BLaER1 treated with 17β-estradiol and CSF1 and Interleukin-3, amounts not matched to agents 10 nM and 100 nM (cell line): ENCODE data around the gene TNNI3K.

Source experiments
- H3K27ac ChIP-seq, 11 experiments: shearing (Covaris generic); formaldehyde crosslinking; 2 replicates each; pipeline ENCODE4 v1.8.1; 2022
- H3K27me3 ChIP-seq, 11 experiments: shearing (Covaris generic); formaldehyde crosslinking; 2 replicates each; pipeline ENCODE4 v1.8.1; 2022
- H3K36me3 ChIP-seq, 11 experiments: shearing (Covaris generic); formaldehyde crosslinking; 2 replicates each; pipeline ENCODE4 v1.8.1; 2022
- H3K4me1 ChIP-seq, 10 experiments: shearing (Covaris generic); formaldehyde crosslinking; 2 replicates each; pipeline ENCODE4 v1.8.1; 2022
- H3K4me2 ChIP-seq, 11 experiments: shearing (Covaris generic); formaldehyde crosslinking; 2 replicates each; pipeline ENCODE4 v1.8.1; 2022
- H3K4me3 ChIP-seq, 10 experiments: shearing (Covaris generic); formaldehyde crosslinking; 2 replicates each; pipeline ENCODE4 v1.8.1; 2022
- H3K9ac ChIP-seq, 11 experiments: shearing (Covaris generic); formaldehyde crosslinking; 2 replicates each; pipeline ENCODE4 v1.8.1; 2022
- H3K9me3 ChIP-seq, 11 experiments: shearing (Covaris generic); formaldehyde crosslinking; replicated peaks in 1 of 11; 2 replicates each; pipeline ENCODE4 v1.8.1; 2022
- H4K20me1 ChIP-seq, 11 experiments: shearing (Covaris generic); formaldehyde crosslinking; 2 replicates each; pipeline ENCODE4 v1.8.1; 2022
- Cebpa-rat ChIP-seq, 11 experiments: shearing (Covaris generic); IDR thresholded peaks; 2 replicates each; pipeline ENCODE4 v1.8.1; 2022

Gene TNNI3K

GRCh38 chr1:74586253-74586897 lies 351.2 kb downstream of the TNNI3K start:
- Histone ChIP-seq H3K4me2 (peak overlapping the region in 2 of 11 experiments; percentile 15 to 31; a peak in 2 of 22 replicates), H3K9ac (no peak overlapping the region), H3K27ac (no peak overlapping the region), H3K4me3 (peak overlapping the region in 2 of 10 experiments; percentile 8 to 28; a peak in 2 of 20 replicates), H4K20me1 (no peaks in the 10 kb centered on the region), H3K4me1 (no peaks in the 10 kb centered on the region), H3K9me3 (no peaks in the 10 kb centered on the region), H3K27me3 (no peaks in the 10 kb centered on the region), H3K36me3 (no peaks in the 10 kb centered on the region)
- no peak for TF ChIP-seq Cebpa-rat (IDR thresholded peaks at IDR 0.05)

- Histone ChIP-seq H3K4me1 (no peaks in the 10 kb centered on the region), H3K27me3 (no peaks in the 10 kb centered on the region), H3K36me3 (no peaks in the 10 kb centered on the region), H3K9me3 (no peaks in the 10 kb centered on the region), H3K9ac (no peak overlapping the region), H3K4me2 (no peak overlapping the region), H4K20me1 (no peaks in the 10 kb centered on the region), H3K27ac (no peak overlapping the region), H3K4me3 (no peak overlapping the region)
- TF ChIP-seq Cebpa-rat (IDR thresholded peaks at IDR 0.05): no peak
Measured at GRCh38 chr1:74587888-74588287, 352.7 kb downstream of the TNNI3K start.

GRCh38 chr1:74590288-74590687 lies 355.1 kb downstream of the TNNI3K start:
- Histone ChIP-seq H3K36me3 (no peaks in the 10 kb centered on the region), H3K4me3 (no peak overlapping the region), H3K27me3 (no peaks in the 10 kb centered on the region)

GRCh38 chr1:74591949-74592348 lies 356.8 kb downstream of the TNNI3K start:
- Histone ChIP-seq H3K27ac (no peak overlapping the region), H3K36me3 (no peaks in the 10 kb centered on the region), H3K9ac (no peak overlapping the region), H3K4me3 (no peak overlapping the region), H3K4me1 (no peaks in the 10 kb centered on the region), H3K4me2 (no peak overlapping the region), H3K9me3 (no peaks in the 10 kb centered on the region), H4K20me1 (no peaks in the 10 kb centered on the region), H3K27me3 (no peaks in the 10 kb centered on the region)
- TF ChIP-seq Cebpa-rat (IDR thresholded peaks at IDR 0.05): no peak

More at GRCh38 chr1:74590288-74590687, 355.1 kb downstream of the TNNI3K start:
- Histone ChIP-seq H3K4me2 (no peak overlapping the region), H3K9ac (no peak overlapping the region), H4K20me1 (no peaks in the 10 kb centered on the region), H3K27ac (no peak overlapping the region), H3K4me1 (no peaks in the 10 kb centered on the region), H3K9me3 (no peaks in the 10 kb centered on the region)
- TF ChIP-seq Cebpa-rat (IDR thresholded peaks at IDR 0.05): no peak

GRCh38 chr1:74592580-74593355 lies 357.6 kb downstream of the TNNI3K start:
- Histone ChIP-seq H4K20me1 (no peaks in the 10 kb centered on the region), H3K36me3 (no peaks in the 10 kb centered on the region), H3K27ac (no peak overlapping the region), H3K27me3 (no peaks in the 10 kb centered on the region), H3K9me3 (no peaks in the 10 kb centered on the region), H3K4me2 (no peak overlapping the region), H3K4me3 (no peak overlapping the region), H3K4me1 (no peaks in the 10 kb centered on the region), H3K9ac (no peak overlapping the region)
- no peak for TF ChIP-seq Cebpa-rat (IDR thresholded peaks at IDR 0.05)
